ENCODE data around the gene TBC1D24.
A peak's percentile ranks its signal among the peaks of the same experiment; 100 is the strongest.

- no peak for TF ChIP-seq CTCF (IDR thresholded peaks at IDR 0.05; ENCODE audit: low read depth, low read length)
- TF ChIP-seq MYC (IDR thresholded peaks at IDR 0.05; ENCODE audit: low read depth, low read length): no peak
- TF ChIP-seq POLR2A (IDR thresholded peaks at IDR 0.05; ENCODE audit: extremely low read depth, insufficient read length): no peak
- TF ChIP-seq, protein P1, sequence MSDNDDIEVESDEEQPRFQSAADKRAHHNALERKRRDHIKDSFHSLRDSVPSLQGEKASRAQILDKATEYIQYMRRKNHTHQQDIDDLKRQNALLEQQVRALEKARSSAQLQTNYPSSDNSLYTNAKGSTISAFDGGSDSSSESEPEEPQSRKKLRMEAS (IDR thresholded peaks at IDR 0.05; ENCODE audit: low read depth, low read length): peak; percentile 59
These were observed 13.1 kb downstream of the TBC1D24 start for GRCh38 chr16:2487903-2488531.
